Brain pericyte (primary cell): ENCODE data around the gene PPP2R5C.

Source experiments
- DNase-seq: peaks from one replicate; pipeline ENCODE4 v3.0.0-alpha.2; 2012; ENCODE audit warnings: low read depth, low spot score

Gene PPP2R5C

DNA sequence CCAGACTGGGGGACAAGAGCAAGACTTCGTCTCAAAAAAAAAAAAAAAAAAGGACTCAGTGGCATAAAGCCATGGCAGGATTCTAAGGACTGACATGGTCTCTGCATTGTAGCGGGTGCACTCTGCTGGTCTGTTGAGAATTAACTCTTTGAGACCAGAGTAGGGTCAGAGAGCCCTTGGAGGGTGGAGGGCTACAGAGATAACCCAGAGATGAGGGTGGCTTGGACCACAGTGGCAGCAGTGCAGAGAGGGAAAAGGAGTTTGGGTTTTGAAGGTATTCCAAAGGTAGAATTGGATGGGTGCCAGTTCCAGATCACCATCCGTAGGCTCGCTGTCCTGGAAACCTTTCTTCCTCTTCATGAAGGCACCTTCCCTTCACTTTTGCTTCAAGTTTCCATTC lies 188.6 kb downstream of the PPP2R5C start:
- DNase-seq: no peak

GRCh38 chr14:101950516-101951215 lies 189.2 kb downstream of the PPP2R5C start:
- DNase-seq: no peak

DNA sequence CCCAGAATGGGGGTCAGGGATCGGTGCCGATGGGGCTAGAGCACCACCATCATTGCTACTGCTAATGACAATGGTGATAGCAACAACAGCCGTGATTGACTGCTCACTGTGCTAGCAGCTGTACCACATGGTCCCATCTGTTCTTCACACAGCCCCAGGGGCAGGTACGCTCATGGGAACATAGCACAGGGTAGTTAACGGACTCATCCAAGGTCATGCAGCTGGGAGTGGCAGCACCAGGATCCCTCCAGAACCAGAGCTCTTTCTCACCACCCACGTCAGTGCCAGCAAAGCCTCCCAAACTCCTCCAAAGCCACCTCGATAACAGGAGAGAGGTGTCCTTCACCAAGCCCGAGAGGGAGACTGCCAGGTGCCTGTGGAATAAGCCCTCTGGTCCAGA lies 191.6 kb downstream of the PPP2R5C start:
- DNase-seq: no peak

DNA sequence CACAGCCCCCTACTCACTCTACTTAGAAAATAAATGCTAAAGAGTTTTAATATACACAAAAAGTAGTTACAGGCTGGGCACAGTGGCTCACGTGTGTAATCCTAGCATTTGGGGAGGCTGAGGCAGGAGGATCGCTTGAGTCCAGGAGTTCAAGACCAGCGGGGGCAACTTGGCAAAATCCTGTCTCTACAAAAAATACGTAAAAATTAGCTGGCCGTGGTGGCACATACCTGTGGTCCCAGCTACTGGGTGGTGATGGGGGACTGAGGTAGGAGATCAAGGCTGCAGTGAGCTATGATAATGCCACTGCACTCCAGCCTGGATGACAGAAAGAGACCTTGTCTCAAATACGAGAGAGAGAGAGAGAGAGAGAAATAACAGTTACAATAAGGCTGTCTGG lies 193.0 kb downstream of the PPP2R5C start:
- DNase-seq: no peak

- DNase-seq: no peak
Measured at GRCh38 chr14:101955695-101956161, 194.2 kb downstream of the PPP2R5C start.

GRCh38 chr14:101956179-101956885 lies 194.8 kb downstream of the PPP2R5C start:
- DNase-seq: no peak

DNA sequence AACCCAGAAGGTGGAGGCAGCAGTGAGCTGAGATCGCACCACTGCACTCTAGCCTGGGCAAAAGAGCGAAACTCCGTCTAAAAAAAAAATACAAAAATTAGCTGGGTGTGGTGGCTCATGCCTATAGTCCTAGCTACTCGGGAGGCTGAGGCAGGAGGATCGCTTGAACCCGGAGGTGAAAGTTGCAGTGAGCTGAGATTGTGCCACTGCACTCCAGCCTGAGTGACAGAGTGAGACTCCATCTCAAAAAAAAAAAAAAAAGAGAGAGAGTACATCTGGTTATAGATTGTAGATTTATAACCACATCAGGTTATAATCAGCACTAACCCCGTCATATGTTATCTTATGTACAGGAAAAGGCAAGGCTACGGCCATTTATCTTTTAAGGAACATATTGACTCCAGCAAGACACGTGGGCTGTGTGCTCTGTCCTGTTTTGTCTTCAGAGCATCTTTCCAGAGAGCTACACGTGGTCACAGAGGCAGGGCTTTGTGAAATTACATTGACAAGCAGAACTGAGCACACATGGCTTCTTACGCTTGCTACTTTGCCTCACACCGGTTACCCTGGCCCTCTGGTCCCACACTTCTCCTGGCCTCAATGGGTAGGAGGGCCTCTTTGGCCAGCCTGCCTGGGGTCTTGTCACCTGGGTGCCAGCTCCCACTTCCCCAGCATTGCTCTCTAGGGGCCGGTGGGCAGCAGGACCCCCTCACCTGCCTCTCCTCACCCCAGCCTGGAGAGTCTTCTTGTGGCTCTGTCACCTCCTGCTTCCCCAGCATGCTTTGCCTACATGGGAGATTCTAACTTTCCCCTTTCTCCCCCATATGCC lies 196.1 kb downstream of the PPP2R5C start:
- no peak for DNase-seq

- no peak for DNase-seq
Measured at GRCh38 chr14:101958418-101959180, 197.1 kb downstream of the PPP2R5C start.

- no peak for DNase-seq
Measured at GRCh38 chr14:101959277-101959676, 197.8 kb downstream of the PPP2R5C start.

DNA sequence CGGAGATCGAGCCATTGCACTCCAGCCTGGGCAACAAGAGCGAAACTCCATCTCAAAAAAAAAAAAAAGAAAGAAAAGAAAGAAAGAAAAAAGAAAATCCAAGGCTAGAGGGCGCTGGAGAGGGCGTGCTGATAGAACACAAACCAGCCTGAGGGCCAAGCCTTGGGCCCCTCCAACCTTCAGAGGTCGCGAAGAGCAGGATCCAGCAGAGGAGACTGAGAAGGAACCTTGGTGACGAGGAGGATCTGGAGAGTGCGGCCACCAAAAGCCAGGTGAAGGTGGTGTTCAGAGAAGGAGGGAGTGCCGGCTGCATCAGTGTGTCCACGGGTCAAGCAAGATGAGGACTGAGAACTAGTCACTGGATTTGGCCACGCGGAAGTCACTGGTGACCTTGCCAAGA lies 198.7 kb downstream of the PPP2R5C start:
- no peak for DNase-seq

DNA sequence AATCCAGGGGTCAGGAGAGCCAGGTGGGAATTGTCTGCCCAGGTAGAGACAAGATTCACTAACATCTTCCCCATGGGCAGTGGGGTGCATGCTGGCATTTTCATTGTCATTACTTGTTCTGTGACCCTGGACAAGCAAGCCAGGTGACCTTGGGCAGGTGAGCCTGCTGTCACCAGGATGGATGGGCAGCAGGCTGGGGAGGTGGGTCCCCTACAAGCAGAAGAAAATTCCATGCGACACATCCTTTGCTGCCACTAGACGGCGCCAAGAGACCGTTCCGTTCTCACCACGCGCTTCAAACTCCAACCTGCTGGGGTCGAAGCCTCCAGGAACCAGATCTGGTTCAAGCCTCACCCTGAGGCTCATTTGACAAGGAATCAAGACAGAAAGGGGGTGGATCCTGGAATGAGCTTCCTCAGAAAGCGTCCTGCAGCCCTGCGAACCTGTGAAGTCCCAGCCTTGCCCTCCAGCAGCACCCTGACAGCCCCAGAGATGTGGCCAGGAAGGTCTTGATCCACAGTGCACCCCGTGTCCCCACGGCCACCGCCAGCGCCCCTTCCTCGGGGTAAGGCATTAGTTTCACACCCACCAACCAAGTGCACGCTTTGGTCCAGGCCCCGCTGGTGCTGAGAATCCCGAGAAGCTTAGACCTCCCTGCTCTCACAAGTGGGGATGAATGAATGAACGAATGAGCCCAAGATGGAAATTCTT lies 199.7 kb downstream of the PPP2R5C start:
- no peak for DNase-seq

DNA sequence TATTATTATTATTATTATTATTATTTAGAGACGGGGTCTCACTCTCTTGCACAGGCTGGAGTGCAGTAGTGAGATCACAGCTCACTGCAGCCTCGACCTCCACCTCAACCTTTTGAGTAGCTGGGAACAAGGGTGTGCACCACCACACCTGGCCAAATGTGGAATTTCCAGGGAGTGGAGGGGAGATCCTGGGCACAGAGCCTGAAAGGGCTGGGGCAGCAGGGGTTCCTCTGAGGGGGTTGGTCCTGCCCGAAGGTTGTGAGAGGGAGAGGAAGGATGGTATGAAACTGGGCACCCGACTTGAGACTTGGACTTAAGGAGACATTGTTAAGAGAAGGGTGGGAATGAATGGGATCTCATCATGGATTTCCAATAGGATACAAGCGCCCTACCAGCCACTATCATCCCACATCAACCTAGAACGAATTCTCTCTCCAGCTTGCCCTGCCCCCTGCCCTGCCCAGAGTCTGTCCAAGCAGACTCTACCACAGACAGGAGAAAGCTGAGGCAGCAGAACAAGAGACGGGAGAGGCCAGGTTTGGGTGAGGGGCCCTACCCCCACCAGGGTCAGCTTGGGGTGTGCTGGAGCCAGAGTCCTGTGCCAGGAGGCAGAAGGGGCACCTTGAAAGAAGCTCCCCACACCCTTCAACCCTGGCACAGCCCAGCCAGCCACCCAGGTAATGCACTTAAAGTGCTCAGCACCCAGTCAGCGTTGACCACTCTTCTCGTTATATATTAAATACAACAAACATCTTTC lies 200.4 kb downstream of the PPP2R5C start:
- DNase-seq: no peak

GRCh38 chr14:101962503-101962874 lies 201.0 kb downstream of the PPP2R5C start:
- peak; percentile 95 for DNase-seq

GRCh38 chr14:101963052-101963451 lies 201.5 kb downstream of the PPP2R5C start:
- no peak for DNase-seq

DNA sequence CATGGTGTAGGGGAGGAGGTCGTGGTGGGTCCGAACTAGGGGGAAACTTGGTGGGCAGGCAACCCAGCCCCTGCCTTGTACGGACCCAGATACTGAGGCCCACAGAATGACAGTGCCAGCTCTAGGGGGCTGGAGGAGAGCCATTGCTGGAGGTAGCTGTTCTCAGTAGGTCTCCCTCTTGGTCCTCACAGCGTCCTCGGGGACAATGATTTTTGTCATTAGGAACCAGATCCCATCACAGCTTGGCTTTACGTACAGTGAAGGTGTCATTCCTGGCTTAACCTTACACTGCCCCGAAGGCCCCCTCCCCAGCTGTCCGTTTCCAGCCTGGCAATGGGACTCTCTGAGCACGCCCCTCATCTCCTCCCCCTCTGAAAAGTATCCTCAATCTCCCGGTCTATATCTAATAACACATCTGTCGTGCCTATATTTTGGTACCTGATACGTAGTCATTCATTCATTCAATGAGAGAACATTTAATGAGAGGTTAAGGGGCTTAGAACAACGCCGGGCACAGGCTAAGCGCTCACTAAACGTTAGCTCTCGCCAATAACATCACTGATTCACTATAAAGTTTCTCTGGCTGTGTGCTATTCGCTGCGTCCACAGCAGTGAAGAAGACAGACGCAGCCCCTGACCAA lies 202.3 kb downstream of the PPP2R5C start:
- DNase-seq: no peak

DNA sequence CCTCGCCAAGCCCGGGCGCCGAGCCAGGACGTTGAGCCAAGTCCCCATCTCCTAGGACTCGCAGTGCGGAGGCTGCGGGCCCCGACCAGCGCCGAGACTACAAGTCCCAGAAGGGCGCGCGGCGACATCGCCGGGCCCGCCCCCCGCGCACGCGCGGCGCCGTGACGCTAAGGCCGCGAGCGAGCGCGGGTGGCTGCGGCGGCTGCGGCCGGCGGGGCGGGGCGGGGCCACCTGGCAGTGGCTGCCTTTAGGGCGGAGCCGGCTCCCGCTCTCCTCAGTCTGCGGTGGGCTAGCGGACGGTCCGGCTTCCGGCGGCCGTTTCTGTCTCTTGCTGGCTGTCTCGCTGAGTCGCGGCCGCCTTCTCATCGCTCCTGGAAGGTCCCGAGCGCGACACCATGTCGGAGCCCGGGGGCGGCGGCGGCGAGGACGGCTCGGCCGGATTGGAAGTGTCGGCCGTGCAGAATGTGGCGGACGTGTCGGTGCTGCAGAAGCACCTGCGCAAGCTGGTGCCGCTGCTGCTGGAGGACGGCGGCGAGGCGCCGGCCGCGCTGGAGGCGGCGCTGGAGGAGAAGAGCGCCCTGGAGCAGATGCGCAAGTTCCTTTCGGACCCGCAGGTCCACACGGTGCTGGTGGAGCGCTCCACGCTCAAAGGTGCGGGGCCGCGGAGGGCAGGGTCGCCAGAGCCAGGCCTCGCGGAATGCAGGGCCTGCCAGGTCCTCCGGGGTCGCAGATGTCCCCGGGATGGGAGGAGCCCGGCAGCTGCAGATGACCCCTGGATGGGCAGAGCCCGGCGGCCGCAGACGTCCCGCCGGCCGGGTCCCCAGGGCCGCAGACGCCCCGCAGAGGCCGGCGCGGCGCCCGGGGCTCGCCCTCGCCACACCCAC lies 203.0 kb downstream of the PPP2R5C start, which contains the start of gene DYNC1H1:
TSS of gene DYNC1H1 (plus strand) at position 277 of the 884 bp plus-strand sequence. CDS start at position 396, 119 bp downstream.
- DNase-seq: peak; percentile 59

DNA sequence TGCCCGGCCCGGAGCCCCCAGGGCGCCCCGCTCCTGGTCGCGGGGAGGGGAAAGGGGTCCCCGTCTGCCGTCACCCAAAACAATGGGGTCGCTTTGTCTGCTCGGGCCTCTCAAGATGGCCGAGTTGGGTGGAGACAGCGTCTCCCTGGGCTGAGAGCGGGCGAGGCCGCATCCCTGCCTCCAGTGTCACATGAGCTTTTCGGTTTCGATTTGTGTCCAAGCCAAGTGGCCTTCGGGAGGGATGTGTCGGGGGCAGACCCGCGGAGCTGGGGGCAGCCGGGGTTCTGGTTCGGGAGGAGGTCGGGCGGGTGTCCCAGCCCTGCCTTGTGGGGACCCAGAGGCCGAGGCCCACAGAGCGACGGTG lies 203.7 kb downstream of the PPP2R5C start:
- DNase-seq: no peak
